Cerebellar cortex (tissue), 1 donor: ENCODE results near the gene ZRANB1.

Experiments
- DNase-seq: peaks from one replicate; pipeline ENCODE4 v3.0.0-alpha.2; 2015; ENCODE audit warnings: low spot score

ZRANB1 gene

GRCh38 chr10:125005312-125006187 lies 63.6 kb downstream of the ZRANB1 start:
- no peak for DNase-seq

GRCh38 chr10:125006188-125006680 lies 64.3 kb downstream of the ZRANB1 start:
- DNase-seq, result no peak

- DNase-seq, result no peak
These were observed 65.1 kb downstream of the ZRANB1 start for GRCh38 chr10:125006921-125007426.

- DNase-seq, result no peak
These were observed 65.5 kb downstream of the ZRANB1 start for GRCh38 chr10:125007436-125007835.

GRCh38 chr10:125008689-125009638 lies 67.0 kb downstream of the ZRANB1 start:
- DNase-seq, result no peak

- DNase-seq, result no peak
These were observed 67.8 kb downstream of the ZRANB1 start for GRCh38 chr10:125009661-125010161.

GRCh38 chr10:125010362-125010761 lies 68.4 kb downstream of the ZRANB1 start:
- no peak for DNase-seq

GRCh38 chr10:125011171-125011925 lies 69.4 kb downstream of the ZRANB1 start:
- no peak for DNase-seq

- DNase-seq, result no peak
These were observed 70.2 kb downstream of the ZRANB1 start for GRCh38 chr10:125011926-125012705.

GRCh38 chr10:125012851-125013528 lies 71.1 kb downstream of the ZRANB1 start:
- DNase-seq, result no peak

- DNase-seq, result no peak
These were observed 71.6 kb downstream of the ZRANB1 start for GRCh38 chr10:125013529-125013872.

- no peak for DNase-seq
These were observed 72.3 kb downstream of the ZRANB1 start for GRCh38 chr10:125014086-125014830.

- no peak for DNase-seq
These were observed 73.0 kb downstream of the ZRANB1 start for GRCh38 chr10:125014836-125015355.

GRCh38 chr10:125015356-125015944 lies 73.5 kb downstream of the ZRANB1 start:
- no peak for DNase-seq

GRCh38 chr10:125016123-125016522 lies 74.2 kb downstream of the ZRANB1 start:
- DNase-seq, result no peak

- DNase-seq, result no peak
These were observed 74.8 kb downstream of the ZRANB1 start for GRCh38 chr10:125016611-125017202.

GRCh38 chr10:125017547-125018298 lies 75.8 kb downstream of the ZRANB1 start:
- no peak for DNase-seq
